Measurements from ENCODE around the gene ZFYVE16.
"Not testable (repeated sequence)": the region's sequence is repeated elsewhere in the genome, so short reads cannot be mapped to it uniquely, and the experiment has no call there.

The ZFYVE16 gene

GRCh38 chr5:80491296-80491695, 83.4 kb downstream of the ZFYVE16 start:
- FAIRE-seq = no peak

- no peak for FAIRE-seq
Observed at GRCh38 chr5:80492741-80493140, 84.9 kb downstream of the ZFYVE16 start.

GRCh38 chr5:80493443-80493842, 85.6 kb downstream of the ZFYVE16 start:
- not testable (repeated sequence) for FAIRE-seq

- FAIRE-seq = no peak
Observed at GRCh38 chr5:80495891-80496290, 88.0 kb downstream of the ZFYVE16 start.

GRCh38 chr5:80502800-80503199, 94.9 kb downstream of the ZFYVE16 start:
- FAIRE-seq = peak; percentile 44

- no peak for FAIRE-seq
Observed at GRCh38 chr5:80503641-80504040, 95.8 kb downstream of the ZFYVE16 start.

- no peak for FAIRE-seq
Observed at GRCh38 chr5:80504833-80505232, 97.0 kb downstream of the ZFYVE16 start.

GRCh38 chr5:80507663-80508062, 99.8 kb downstream of the ZFYVE16 start:
- no peak for FAIRE-seq

- FAIRE-seq = no peak
Observed at GRCh38 chr5:80508844-80509243, 101.0 kb downstream of the ZFYVE16 start.

GRCh38 chr5:80509362-80509761, 101.5 kb downstream of the ZFYVE16 start:
- no peak for FAIRE-seq

- FAIRE-seq = no peak
Observed at GRCh38 chr5:80516826-80517225, 109.0 kb downstream of the ZFYVE16 start.
